ENCODE measurements around the gene MAP4K3.

DNA sequence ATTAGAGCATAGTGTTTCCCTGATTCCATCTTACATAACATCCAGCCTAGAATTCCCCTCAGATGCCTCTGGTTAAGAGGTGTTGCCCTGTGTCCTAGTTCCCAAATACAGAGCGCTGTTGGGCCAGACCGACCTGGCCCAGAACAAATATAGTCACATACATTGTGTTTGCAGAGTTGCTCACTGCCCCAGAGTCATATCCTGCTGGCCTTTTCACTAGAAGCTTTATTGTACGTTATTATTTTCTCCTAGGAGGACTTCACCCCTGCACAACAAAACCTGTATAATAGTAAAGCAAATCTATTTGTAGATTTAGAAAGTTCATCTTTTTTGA is 11.1 kb upstream of the MAP4K3 start:
- TF ChIP-seq, protein P1, sequence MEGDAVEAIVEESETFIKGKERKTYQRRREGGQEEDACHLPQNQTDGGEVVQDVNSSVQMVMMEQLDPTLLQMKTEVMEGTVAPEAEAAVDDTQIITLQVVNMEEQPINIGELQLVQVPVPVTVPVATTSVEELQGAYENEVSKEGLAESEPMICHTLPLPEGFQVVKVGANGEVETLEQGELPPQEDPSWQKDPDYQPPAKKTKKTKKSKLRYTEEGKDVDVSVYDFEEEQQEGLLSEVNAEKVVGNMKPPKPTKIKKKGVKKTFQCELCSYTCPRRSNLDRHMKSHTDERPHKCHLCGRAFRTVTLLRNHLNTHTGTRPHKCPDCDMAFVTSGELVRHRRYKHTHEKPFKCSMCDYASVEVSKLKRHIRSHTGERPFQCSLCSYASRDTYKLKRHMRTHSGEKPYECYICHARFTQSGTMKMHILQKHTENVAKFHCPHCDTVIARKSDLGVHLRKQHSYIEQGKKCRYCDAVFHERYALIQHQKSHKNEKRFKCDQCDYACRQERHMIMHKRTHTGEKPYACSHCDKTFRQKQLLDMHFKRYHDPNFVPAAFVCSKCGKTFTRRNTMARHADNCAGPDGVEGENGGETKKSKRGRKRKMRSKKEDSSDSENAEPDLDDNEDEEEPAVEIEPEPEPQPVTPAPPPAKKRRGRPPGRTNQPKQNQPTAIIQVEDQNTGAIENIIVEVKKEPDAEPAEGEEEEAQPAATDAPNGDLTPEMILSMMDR (conservative IDR thresholded peaks at IDR 0.05; ENCODE audit: low read depth, low read length): no peak
- TF ChIP-seq EZH2phosphoT487 (IDR thresholded peaks at IDR 0.05; ENCODE audit: borderline replicate concordance, low read length): no peak
- no peak for TF ChIP-seq EZH2 (IDR thresholded peaks at IDR 0.05; ENCODE audit: low read length, unreplicated experiment)

Data from PC-3 (cell line).